ENCODE results near the gene NPR2. TPM values are rescaled to one million over a fixed set of nuclear protein-coding genes. Genes with fewer than 3 reads are reported as not detected.

Gene NPR2
- polyA plus RNA-seq, 2 of the 4 experiments (the other 2 are of a cell fraction): 7.8 to 18.8 TPM

- POLR2A ChIA-PET: no interaction called here
- ATAC-seq (no peak), DNase-seq (ENCODE audit: low read depth in 1 of 2, low spot score in 1 of 2) (no peak), FAIRE-seq (no peak)
- Histone ChIP-seq H3K4me3 (no peak overlapping the region), H3K4me2 (no peak overlapping the region), H3K9me3 (no peaks in the 10 kb centered on the region), H3K4me1 (peaks cover 14% of the 10 kb centered on the region), H3K27ac (no peak overlapping the region)
- 92% methylated on average over 5 of the region's 5 CpGs for WGBS (ENCODE audit: missing lambda C conversion rate)
- CTCF ChIA-PET: interaction anchor here (0.8 to 6.5 kb wide), 9 partner anchors 7 to 95 kb away, joined by 3 to 75 read pairs (median 6); partner anchors contain the start of genes CCDC107, CREB3, GBA2 and RGP1
- TF ChIP-seq HES2 (IDR thresholded peaks at IDR 0.05) (no peak), ZNF302 (CRISPR knock-in tag; IDR thresholded peaks at IDR 0.05) (no peak), KDM5A (IDR thresholded peaks at IDR 0.05) (no peak), HOXB5 (CRISPR knock-in tag; IDR thresholded peaks at IDR 0.05) (no peak), ZC3H11A (IDR thresholded peaks at IDR 0.05) (no peak), CBX8 (IDR thresholded peaks at IDR 0.05) (no peak)
These were observed 37.9 kb upstream of the NPR2 start for GRCh38 chr9:35753466-35753865.

GRCh38 chr9:35754264-35754663, 37.1 kb upstream of the NPR2 start, which contains the start of gene MSMP:
Gene MSMP (minus strand): TSS chr9:35754276. CDS start chr9:35754129, 147 bp downstream.
- Histone ChIP-seq H3K4me1 (peaks cover 19% of the 10 kb centered on the region), H3K27ac (no peak within 1 kb of the TSS), H3K4me2 (no peak within 1 kb of the TSS), H3K9me3 (no peaks in the 10 kb centered on the region), H3K4me3 (no peak within 1 kb of the TSS)
- no peak for ATAC-seq
- POLR2A ChIA-PET: no interaction called here
- DNase-seq (ENCODE audit: low read depth in 1 of 2, low spot score in 1 of 2): no peak
- TF ChIP-seq PHF8 (IDR thresholded peaks at IDR 0.05; ENCODE audit: borderline replicate concordance, low read depth): no peak
- no peak for TF ChIP-seq NFE2L2 (conservative IDR thresholded peaks at IDR 0.05; ENCODE audit: low read length)
- no peak for TF ChIP-seq RFX5 (IDR thresholded peaks at IDR 0.05)
- no peak for TF ChIP-seq FOXS1 (CRISPR knock-in tag; IDR thresholded peaks at IDR 0.05)
- no peak for TF ChIP-seq ATOH8 (CRISPR knock-in tag; IDR thresholded peaks at IDR 0.05; ENCODE audit: low read depth)
- FAIRE-seq: no peak
- CTCF ChIA-PET: interaction anchor here (0.5 to 6.5 kb wide), 11 partner anchors 10 to 96 kb away, joined by 3 to 75 read pairs (median 6); partner anchors contain the start of genes CCDC107, CREB3, GBA2 and RGP1
- 74% methylated on average over 2 of the region's 3 CpGs for WGBS (ENCODE audit: missing lambda C conversion rate)

GRCh38 chr9:35755071-35755470, 36.3 kb upstream of the NPR2 start:
- no peak for FAIRE-seq
- CTCF ChIA-PET: interaction anchor here (0.5 to 6.5 kb wide), 12 partner anchors 9 to 97 kb away, joined by 3 to 75 read pairs (median 7); partner anchors contain the start of genes CCDC107, CREB3, GBA2 and RGP1
- POLR2A ChIA-PET: no interaction called here
- no peak overlapping the region for H3K27ac ChIP-seq
- H3K9me3 ChIP-seq: no peaks in the 10 kb centered on the region
- H3K4me1 ChIP-seq: peaks cover 16% of the 10 kb centered on the region
- no peak for TF ChIP-seq CBX8 (IDR thresholded peaks at IDR 0.05)
- no peak overlapping the region for H3K4me2 ChIP-seq
- ATAC-seq: no peak
- DNase-seq (ENCODE audit: low read depth in 1 of 2, low spot score in 1 of 2): no peak
- WGBS (ENCODE audit: missing lambda C conversion rate): 87% methylated on average over 4 of the region's 4 CpGs
- H3K4me3 ChIP-seq: no peak overlapping the region

- POLR2A ChIA-PET: interaction anchor here (0.6 to 1.5 kb wide), 8 partner anchors 15 to 151 kb away, joined by 3 to 5 read pairs (median 4); partner anchors contain the start of genes CREB3, SPAG8 and TLN1
- Histone ChIP-seq H3K9me3 (no peaks in the 10 kb centered on the region), H3K4me2 (peak overlapping the region; percentile 76), H3K4me1 (peaks cover 16% of the 10 kb centered on the region), H3K4me3 (peak overlapping the region; percentile 83), H3K27ac (peak overlapping the region; percentile 95 to 97)
- peak; percentile 89 to 91 for ATAC-seq
- FAIRE-seq: no peak
- 26% methylated on average over 20 of the region's 48 CpGs for WGBS (ENCODE audit: missing lambda C conversion rate)
- CTCF ChIA-PET: interaction anchor here (0.6 to 6.5 kb wide), 27 partner anchors 13 to 154 kb away, joined by 3 to 75 read pairs (median 4); partner anchors contain the start of genes CCDC107, CREB3, GBA2 and HINT2
- DNase-seq (ENCODE audit: low read depth in 1 of 2, low spot score in 1 of 2): peak; percentile 64 to 86
- TF ChIP-seq CBX8 (IDR thresholded peaks at IDR 0.05): no peak
- peak; percentile 45 to 84; a peak in 3 of 5 replicates for TF ChIP-seq JUN (IDR thresholded peaks at IDR 0.05)
- TF ChIP-seq EP300 (IDR thresholded peaks at IDR 0.05): no peak
- TF ChIP-seq FOXS1 (CRISPR knock-in tag; IDR thresholded peaks at IDR 0.05): no peak
- no peak for TF ChIP-seq EHF (CRISPR knock-in tag; IDR thresholded peaks at IDR 0.05)
- TF ChIP-seq EHMT2 (IDR thresholded peaks at IDR 0.05; ENCODE audit: low read depth): no peak
- TF ChIP-seq BCL3 (IDR thresholded peaks at IDR 0.05): peak; percentile 55; the same call in 2 of the 3 replicates
- TF ChIP-seq FOSL2 (IDR thresholded peaks at IDR 0.05): no peak
- peak; percentile 56 for TF ChIP-seq FOSL2 (CRISPR knock-in tag; IDR thresholded peaks at IDR 0.05)
- 0 out of 2 replicates have a peak, but pooled peaks have one; percentile 65 for TF ChIP-seq MAZ (IDR thresholded peaks at IDR 0.05; ENCODE audit: borderline replicate concordance, low read depth, low read length)
- TF ChIP-seq POLR2A (IDR thresholded peaks at IDR 0.05; ENCODE audit: low read length): peak; percentile 19
- no peak for TF ChIP-seq NFE2L2 (conservative IDR thresholded peaks at IDR 0.05; ENCODE audit: low read length)
- 0 out of 2 replicates have a peak, but pooled peaks have one; percentile 9 for TF ChIP-seq HMGXB4 (CRISPR knock-in tag; IDR thresholded peaks at IDR 0.05; ENCODE audit: borderline replicate concordance)
- no peak for TF ChIP-seq CEBPB (IDR thresholded peaks at IDR 0.05)
- peak; percentile 34 to 42; a peak in 3 of 5 replicates for TF ChIP-seq RAD21 (conservative IDR thresholded peaks at IDR 0.05 in 1 of 2, IDR thresholded peaks at IDR 0.05 in 1 of 2)
These were observed 34.8 kb upstream of the NPR2 start for GRCh38 chr9:35756275-35757225.

Measured in A549 (cell line).